OCI-LY3 (cell line): Measurements from ENCODE around the gene SH3YL1.

Experiments used
- EZH2phosphoT487 ChIP-seq: fragments of 200-600 bp; shearing (Covaris generic); IDR thresholded peaks from 2 replicates; pipeline ENCODE4 v1.6.1; 2018; ENCODE audit warnings: antibody characterized with exemption, mixed run types, low read depth
- TF ChIP-seq, protein P1 (sequence below): fragments of 200-600, 300-600 bp; sonication (generic); IDR thresholded peaks from 2 replicates; pipeline ENCODE4 v1.5.1; 2014; ENCODE audit warnings: antibody characterized with exemption, low read length, low read depth

- TF ChIP-seq, protein P1, sequence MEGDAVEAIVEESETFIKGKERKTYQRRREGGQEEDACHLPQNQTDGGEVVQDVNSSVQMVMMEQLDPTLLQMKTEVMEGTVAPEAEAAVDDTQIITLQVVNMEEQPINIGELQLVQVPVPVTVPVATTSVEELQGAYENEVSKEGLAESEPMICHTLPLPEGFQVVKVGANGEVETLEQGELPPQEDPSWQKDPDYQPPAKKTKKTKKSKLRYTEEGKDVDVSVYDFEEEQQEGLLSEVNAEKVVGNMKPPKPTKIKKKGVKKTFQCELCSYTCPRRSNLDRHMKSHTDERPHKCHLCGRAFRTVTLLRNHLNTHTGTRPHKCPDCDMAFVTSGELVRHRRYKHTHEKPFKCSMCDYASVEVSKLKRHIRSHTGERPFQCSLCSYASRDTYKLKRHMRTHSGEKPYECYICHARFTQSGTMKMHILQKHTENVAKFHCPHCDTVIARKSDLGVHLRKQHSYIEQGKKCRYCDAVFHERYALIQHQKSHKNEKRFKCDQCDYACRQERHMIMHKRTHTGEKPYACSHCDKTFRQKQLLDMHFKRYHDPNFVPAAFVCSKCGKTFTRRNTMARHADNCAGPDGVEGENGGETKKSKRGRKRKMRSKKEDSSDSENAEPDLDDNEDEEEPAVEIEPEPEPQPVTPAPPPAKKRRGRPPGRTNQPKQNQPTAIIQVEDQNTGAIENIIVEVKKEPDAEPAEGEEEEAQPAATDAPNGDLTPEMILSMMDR: no peak
- no peak for TF ChIP-seq EZH2phosphoT487
Observed at GRCh38 chr2:223451-223850, 40.4 kb downstream of the SH3YL1 start.
